GM19193 (cell line): ENCODE measurements around the gene GJB2.

Source experiments
- POLR2A ChIP-seq: IDR thresholded peaks from 4 replicates; pipeline ENCODE4 v1.6.1; 2011; ENCODE audit not compliant: insufficient read depth, insufficient read length; ENCODE audit errors: extremely low read depth

GJB2 gene

GRCh38 chr13:20206065-20206697 is 13.4 kb upstream of the GJB2 start:
- TF ChIP-seq POLR2A = no peak

GRCh38 chr13:20198781-20199180 is 6.0 kb upstream of the GJB2 start:
- no peak for TF ChIP-seq POLR2A

GRCh38 chr13:20197361-20197834 is 4.7 kb upstream of the GJB2 start:
- no peak for TF ChIP-seq POLR2A

GRCh38 chr13:20195801-20196200 is 3.1 kb upstream of the GJB2 start:
- no peak for TF ChIP-seq POLR2A

GRCh38 chr13:20193907-20194631 is 1.3 kb upstream of the GJB2 start:
- no peak for TF ChIP-seq POLR2A

- no peak for TF ChIP-seq POLR2A
These were observed 596 bp upstream of the GJB2 start for GRCh38 chr13:20193162-20193906.

- no peak for TF ChIP-seq POLR2A
These were observed 441 bp downstream of the GJB2 start for GRCh38 chr13:20192158-20192835.

- TF ChIP-seq POLR2A = no peak
These were observed 1.2 kb downstream of the GJB2 start for GRCh38 chr13:20191311-20192157.

GRCh38 chr13:20190481-20191310 is 2.0 kb downstream of the GJB2 start:
- no peak for TF ChIP-seq POLR2A

GRCh38 chr13:20190076-20190475 is 2.7 kb downstream of the GJB2 start:
- TF ChIP-seq POLR2A = no peak

- no peak for TF ChIP-seq POLR2A
These were observed 3.8 kb downstream of the GJB2 start for GRCh38 chr13:20188667-20189553.

GRCh38 chr13:20186771-20187170 is 6.0 kb downstream of the GJB2 start:
- TF ChIP-seq POLR2A = no peak
